Stimulated activated CD8-positive, alpha-beta memory T cell treated with anti-CD3 and anti-CD28 coated beads, Interleukin-15, amount 100 ng/mL, for 1 hour (primary cell): Measurements from ENCODE around the gene B4GALNT4.
"Not testable (repeated sequence)": the region's sequence is repeated elsewhere in the genome, so short reads cannot be mapped to it uniquely, and the experiment has no call there.

Experiments used
- DNase-seq: peaks from one replicate; pipeline ENCODE4 v3.0.0-alpha.2; 2020; ENCODE audit warnings: low read depth

Gene B4GALNT4

GRCh38 chr11:369336-370018, at the start of gene B4GALNT4:
Gene B4GALNT4, plus strand, starts transcription at chr11:369499. Its CDS starts 305 bp downstream, at chr11:369804.
- DNase-seq, result no peak

- not testable (repeated sequence) for DNase-seq
Observed at GRCh38 chr11:319888-320273, 49.4 kb upstream of the B4GALNT4 start.

- no peak for DNase-seq
Observed at GRCh38 chr11:324156-324555, 45.1 kb upstream of the B4GALNT4 start.

- DNase-seq, result not testable (repeated sequence)
Observed at GRCh38 chr11:324593-325517, 44.4 kb upstream of the B4GALNT4 start.

- DNase-seq, result no peak
Observed at GRCh38 chr11:325796-326591, 43.3 kb upstream of the B4GALNT4 start.

GRCh38 chr11:326592-326841, 42.8 kb upstream of the B4GALNT4 start:
- DNase-seq, result no peak

- DNase-seq, result no peak
Observed at GRCh38 chr11:326842-327580, 42.3 kb upstream of the B4GALNT4 start.

GRCh38 chr11:327581-327923, 41.7 kb upstream of the B4GALNT4 start:
- no peak for DNase-seq

- DNase-seq, result no peak
Observed at GRCh38 chr11:328012-328411, 41.3 kb upstream of the B4GALNT4 start.

- DNase-seq, result not testable (repeated sequence)
Observed at GRCh38 chr11:328516-329100, 40.7 kb upstream of the B4GALNT4 start.

- no peak for DNase-seq
Observed at GRCh38 chr11:329886-330253, 39.4 kb upstream of the B4GALNT4 start.

- no peak for DNase-seq
Observed at GRCh38 chr11:330307-330693, 39.0 kb upstream of the B4GALNT4 start.

GRCh38 chr11:330694-331357, 38.5 kb upstream of the B4GALNT4 start:
- no peak for DNase-seq

- no peak for DNase-seq
Observed at GRCh38 chr11:331358-332060, 37.8 kb upstream of the B4GALNT4 start.

- no peak for DNase-seq
Observed at GRCh38 chr11:332651-333480, 36.4 kb upstream of the B4GALNT4 start.

GRCh38 chr11:333616-334263, 35.6 kb upstream of the B4GALNT4 start:
- not testable (repeated sequence) for DNase-seq

GRCh38 chr11:334264-334994, 34.9 kb upstream of the B4GALNT4 start:
- DNase-seq, result no peak
